ENCODE data around the gene ACSF3. TPM values are rescaled to one million over a fixed set of nuclear protein-coding genes. Genes with fewer than 3 reads are reported as not detected.

ACSF3 gene
- total RNA-seq, 1 experiment from 2014 or later: 39.2 TPM

- DNase-seq (ENCODE audit: unreplicated experiment): no peak
- no peak overlapping the region for H3K27ac Mint-ChIP-seq (ENCODE audit: low read depth, unreplicated experiment)
- H3K4me3 Mint-ChIP-seq (ENCODE audit: unreplicated experiment): no peak overlapping the region
- H3K27me3 Mint-ChIP-seq (ENCODE audit: insufficient read depth, unreplicated experiment): no peaks in the 10 kb centered on the region
- H3K9me3 Mint-ChIP-seq (ENCODE audit: unreplicated experiment): peaks cover 9% of the 10 kb centered on the region
- peaks cover 13% of the 10 kb centered on the region for H3K4me1 Mint-ChIP-seq (ENCODE audit: insufficient read depth, unreplicated experiment)
- TF ChIP-seq CTCF (IDR thresholded peaks at IDR 0.05; ENCODE audit: unreplicated experiment): no peak
- no TSS peak for BruUV-seq (replicated peaks)
- H3K36me3 Mint-ChIP-seq (ENCODE audit: insufficient read depth, unreplicated experiment): peaks cover 40% of the 10 kb centered on the region
- POLR2A ChIA-PET: no interaction called here
- intact Hi-C loops (cut with micrococcal nuclease): no loop called here
- CTCF ChIA-PET: no interaction called here
These were observed 52.8 kb downstream of the ACSF3 start for GRCh38 chr16:89146211-89147005.

- Mint-ChIP-seq H3K27ac (ENCODE audit: low read depth, unreplicated experiment) (no peak overlapping the region), H3K36me3 (ENCODE audit: insufficient read depth, unreplicated experiment) (peaks cover 46% of the 10 kb centered on the region), H3K4me1 (ENCODE audit: insufficient read depth, unreplicated experiment) (peaks cover 13% of the 10 kb centered on the region), H3K4me3 (ENCODE audit: unreplicated experiment) (no peak overlapping the region), H3K27me3 (ENCODE audit: insufficient read depth, unreplicated experiment) (no peaks in the 10 kb centered on the region), H3K9me3 (ENCODE audit: unreplicated experiment) (peaks cover 9% of the 10 kb centered on the region)
- ChIA-PET CTCF (no interaction called here), POLR2A (no interaction called here)
- DNase-seq (ENCODE audit: unreplicated experiment): no peak
- no TSS peak for BruUV-seq (replicated peaks)
- intact Hi-C loops (cut with micrococcal nuclease): no loop called here
- no peak for TF ChIP-seq CTCF (IDR thresholded peaks at IDR 0.05; ENCODE audit: unreplicated experiment)
These were observed 53.6 kb downstream of the ACSF3 start for GRCh38 chr16:89147085-89147817.

GRCh38 chr16:89149386-89149785 lies 55.7 kb downstream of the ACSF3 start:
- peak overlapping the region; percentile 75 for H3K27ac Mint-ChIP-seq (ENCODE audit: low read depth, unreplicated experiment)
- no peak for TF ChIP-seq CTCF (IDR thresholded peaks at IDR 0.05; ENCODE audit: unreplicated experiment)

More at GRCh38 chr16:89149386-89149785, 55.7 kb downstream of the ACSF3 start:
- intact Hi-C loops (cut with micrococcal nuclease): no loop called here
- Mint-ChIP-seq H3K36me3 (ENCODE audit: insufficient read depth, unreplicated experiment) (peaks cover 49% of the 10 kb centered on the region), H3K9me3 (ENCODE audit: unreplicated experiment) (peaks cover 9% of the 10 kb centered on the region), H3K27me3 (ENCODE audit: insufficient read depth, unreplicated experiment) (no peaks in the 10 kb centered on the region), H3K4me1 (ENCODE audit: insufficient read depth, unreplicated experiment) (peaks cover 13% of the 10 kb centered on the region), H3K4me3 (ENCODE audit: unreplicated experiment) (peak overlapping the region; percentile 7)
- BruUV-seq (replicated peaks): no TSS peak
- ChIA-PET POLR2A (interaction anchor here (0.9 to 2.8 kb wide), 3 partner anchors 12 to 292 kb away, joined by 3 to 7 read pairs (median 4); partner anchors contain the start of genes GALNS, TRAPPC2L and ZNF778), CTCF (interaction anchor here (0.9 to 1.1 kb wide), 2 partner anchors 406 to 412 kb away, joined by 3 to 4 read pairs; no protein-coding TSS in a partner anchor)
- DNase-seq (ENCODE audit: unreplicated experiment): no peak

All from MCF 10A (cell line).